ENCODE measurements around the gene PACSIN1. TPM values are rescaled to one million over a fixed set of nuclear protein-coding genes. Genes with fewer than 3 reads are reported as not detected.

The PACSIN1 gene
- total RNA-seq, 1 experiment from 2014 or later: 7.0 TPM

DNA sequence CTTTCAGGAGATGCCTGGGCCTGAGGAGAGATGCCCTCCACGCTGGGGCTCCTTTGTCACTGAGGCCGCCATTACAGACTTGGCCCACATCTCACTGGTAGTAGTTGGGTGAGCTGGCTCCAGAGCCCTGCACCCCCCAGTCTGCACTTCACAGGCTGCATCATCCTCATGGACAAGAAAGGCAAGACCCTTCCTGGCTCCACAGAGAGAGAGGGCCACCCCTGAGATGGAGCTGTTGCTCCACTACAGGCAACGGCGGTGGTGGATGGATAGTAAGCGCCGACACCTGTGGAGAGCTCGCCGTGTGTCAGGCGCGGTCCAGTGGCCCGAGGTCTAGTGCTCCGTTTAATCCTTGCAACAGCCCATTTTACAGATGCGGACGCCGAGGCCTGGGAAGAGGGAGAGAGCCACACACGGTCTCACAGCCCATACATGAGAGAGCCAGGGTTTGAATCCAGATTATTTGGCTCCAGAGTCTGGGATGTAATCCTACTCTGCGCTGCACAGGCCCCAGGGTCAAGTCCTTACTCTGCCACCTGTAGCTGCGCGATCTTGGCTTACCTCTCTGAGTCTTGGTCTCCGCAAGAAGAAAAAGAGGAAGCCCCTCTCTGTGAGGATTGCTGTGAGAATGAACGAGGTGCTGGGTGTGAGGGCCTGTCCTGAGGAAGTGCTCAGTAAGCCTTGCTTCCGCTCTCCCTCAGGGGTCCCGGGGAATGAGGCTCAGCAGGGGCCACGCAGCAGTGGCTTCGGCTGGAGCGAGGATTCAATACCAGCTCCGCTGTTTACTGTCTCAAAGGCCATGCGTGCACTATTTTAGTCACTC lies 55.8 kb downstream of the PACSIN1 start:
- no peak overlapping the region for H4K5ac ChIP-seq (ENCODE audit: insufficient read length, low read depth, low read length)
- no peak overlapping the region for H3K9ac ChIP-seq (ENCODE audit: extremely low read depth, insufficient read length, low read length)
- no peak overlapping the region for H3K14ac ChIP-seq (ENCODE audit: insufficient read depth, low read length)
- no peaks in the 10 kb centered on the region for H3K23me2 ChIP-seq (ENCODE audit: insufficient read length, low read depth, low read length, poor library complexity, severe bottlenecking)
- no peaks in the 10 kb centered on the region for H3K79me1 ChIP-seq (ENCODE audit: insufficient read depth, low read depth, low read length, poor library complexity, severe bottlenecking)
- H3K56ac ChIP-seq (ENCODE audit: insufficient read length, low read depth, low read length): no peak overlapping the region
- H3K27me3 ChIP-seq (ENCODE audit: insufficient read depth, low read length): no peaks in the 10 kb centered on the region
- H3K27ac ChIP-seq (ENCODE audit: insufficient read length, low read depth, low read length): no peak overlapping the region
- no peaks in the 10 kb centered on the region for H3K9me3 Mint-ChIP-seq
- no peak overlapping the region for H2BK15ac ChIP-seq (ENCODE audit: low read depth, low read length)
- H2BK5ac ChIP-seq (ENCODE audit: insufficient read length, low read length): no peak overlapping the region
- H4K8ac ChIP-seq (replicated peaks; ENCODE audit: insufficient read length, low read depth, low read length): no peak overlapping the region
- WGBS (ENCODE audit: extremely low coverage, insufficient read length, low lambda C conversion rate): no CpG with 5 or more reads among the region's 28 CpGs
- H3K4me1 Mint-ChIP-seq: peaks cover 2 to 29% of the 10 kb centered on the region in 2 experiments; a peak in 3 of 4 replicates
- no peak overlapping the region for H3K4ac ChIP-seq (ENCODE audit: low read depth, low read length)
- no peaks in the 10 kb centered on the region; the same call in 1 of the 2 replicates for H3K27me3 Mint-ChIP-seq (ENCODE audit: low read depth)
- no peak overlapping the region for H4K91ac ChIP-seq (ENCODE audit: insufficient read length, low read depth, low read length)
- H3K4me2 ChIP-seq (ENCODE audit: insufficient read depth, insufficient read length, low read length): no peak overlapping the region
- no peak overlapping the region for H2BK12ac ChIP-seq (ENCODE audit: insufficient read length, low read depth, low read length)
- no peak overlapping the region for H3T11ph ChIP-seq (ENCODE audit: low read length)
- no peak overlapping the region for H2AFZ ChIP-seq (ENCODE audit: low read length)
- no peak overlapping the region for H3K27ac Mint-ChIP-seq
- no peak overlapping the region for H2BK120ac ChIP-seq (ENCODE audit: low read depth, low read length, poor library complexity, severe bottlenecking)
- TF ChIP-seq, protein P1, sequence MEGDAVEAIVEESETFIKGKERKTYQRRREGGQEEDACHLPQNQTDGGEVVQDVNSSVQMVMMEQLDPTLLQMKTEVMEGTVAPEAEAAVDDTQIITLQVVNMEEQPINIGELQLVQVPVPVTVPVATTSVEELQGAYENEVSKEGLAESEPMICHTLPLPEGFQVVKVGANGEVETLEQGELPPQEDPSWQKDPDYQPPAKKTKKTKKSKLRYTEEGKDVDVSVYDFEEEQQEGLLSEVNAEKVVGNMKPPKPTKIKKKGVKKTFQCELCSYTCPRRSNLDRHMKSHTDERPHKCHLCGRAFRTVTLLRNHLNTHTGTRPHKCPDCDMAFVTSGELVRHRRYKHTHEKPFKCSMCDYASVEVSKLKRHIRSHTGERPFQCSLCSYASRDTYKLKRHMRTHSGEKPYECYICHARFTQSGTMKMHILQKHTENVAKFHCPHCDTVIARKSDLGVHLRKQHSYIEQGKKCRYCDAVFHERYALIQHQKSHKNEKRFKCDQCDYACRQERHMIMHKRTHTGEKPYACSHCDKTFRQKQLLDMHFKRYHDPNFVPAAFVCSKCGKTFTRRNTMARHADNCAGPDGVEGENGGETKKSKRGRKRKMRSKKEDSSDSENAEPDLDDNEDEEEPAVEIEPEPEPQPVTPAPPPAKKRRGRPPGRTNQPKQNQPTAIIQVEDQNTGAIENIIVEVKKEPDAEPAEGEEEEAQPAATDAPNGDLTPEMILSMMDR (conservative IDR thresholded peaks at IDR 0.05): no peak
- no peak overlapping the region for H3K23ac ChIP-seq (ENCODE audit: insufficient read length, low read depth, low read length)
- no peaks in the 10 kb centered on the region for H3K4me1 ChIP-seq (ENCODE audit: insufficient read depth, low read length)
- H3K18ac ChIP-seq (ENCODE audit: insufficient read length, low read depth, low read length): no peak overlapping the region
- H3K4me3 Mint-ChIP-seq: no peak overlapping the region; a peak in 1 of 5 replicates
- H2AK5ac ChIP-seq (ENCODE audit: insufficient read length, low read length): no peak overlapping the region
- H3K9me3 ChIP-seq (ENCODE audit: control insufficient read depth, low read depth, low read length): no peaks in the 10 kb centered on the region
- no peaks in the 10 kb centered on the region for H3K36me3 Mint-ChIP-seq (ENCODE audit: insufficient read depth in 1 of 3, low read depth in 3 of 3)
- H4K20me1 ChIP-seq (ENCODE audit: control insufficient read depth, insufficient read depth, insufficient read length): no peaks in the 10 kb centered on the region
- H2BK20ac ChIP-seq (ENCODE audit: low read depth, low read length, poor library complexity, severe bottlenecking): no peak overlapping the region
- no peak for DNase-seq
- H3K79me2 ChIP-seq (ENCODE audit: insufficient read depth, low read length): no peaks in the 10 kb centered on the region
